Lower leg skin (tissue), 4 donors: ENCODE data around the gene DENND5A. TPM values are rescaled to one million over a fixed set of nuclear protein-coding genes. Genes with fewer than 3 reads are reported as not detected.

Experiments
- DNase-seq, 2 donors: peaks; one replicate each; pipeline ENCODE4 v3.0.0-alpha.2; 2019; ENCODE audit warnings: low spot score in 2 of 2
- H3K4me3 ChIP-seq: fragments of 200-600 bp; sonication (generic); 2 replicates; pipeline ENCODE4 v1.5.1; 2017; ENCODE audit warnings: mild to moderate bottlenecking, low read depth; ENCODE audit not compliant: poor library complexity, severe bottlenecking
- CTCF ChIP-seq, 3 donors: fragments of 450-650 bp; IDR thresholded peaks; one replicate each; pipeline ENCODE4 v1.5.1; 2016; ENCODE audit warnings: antibody characterized with exemption in 3 of 3, mild to moderate bottlenecking in 3 of 3, moderate library complexity in 2 of 3
- POLR2A ChIP-seq, 2 donors: fragments of 450-650 bp; IDR thresholded peaks; one replicate each; pipeline ENCODE4 v1.6.1; 2016 to 2017; ENCODE audit warnings: antibody characterized with exemption in 2 of 2, mild to moderate bottlenecking in 1 of 2, moderate library complexity in 1 of 2
- WGBS, 2 donors: methylation state at CpG; one replicate each; pipeline ENCODE4 v1.1.5; 2018; 5-methylcytosine and 5-hydroxymethylcytosine counted together
- intact Hi-C: fragments of 100-400 bp; cut with DNase I; formaldehyde crosslinking; loops from one replicate; pipeline ENCODE4 v1.15.0; 2023; ENCODE audit warnings: low total_unique reads
- total RNA-seq, 4 donors: library from RNA; depleted of rRNA; stranded (reverse); fragments of >200 nt; gene quantifications; one replicate each; pipeline ENCODE4 v1.1.0, GENCODE V29; 2016

The DENND5A gene
- total RNA-seq, 4 donors from 2014 or later, result 21.2 to 34.1 (median 28.7) TPM

GRCh38 chr11:9130297-9130696, 134.9 kb downstream of the DENND5A start:
- intact Hi-C loops, result loop anchor here (10.0 kb wide), 1 partner anchor 125 kb away; the partner anchor contains the start of gene NRIP3
- DNase-seq, result no peak
- TF ChIP-seq POLR2A (IDR thresholded peaks at IDR 0.05), result no peak
- no peak overlapping the region for H3K4me3 ChIP-seq
- WGBS, 2 donors, result 88 to 96% methylated on average over 1 of the region's 1 CpG

DNA sequence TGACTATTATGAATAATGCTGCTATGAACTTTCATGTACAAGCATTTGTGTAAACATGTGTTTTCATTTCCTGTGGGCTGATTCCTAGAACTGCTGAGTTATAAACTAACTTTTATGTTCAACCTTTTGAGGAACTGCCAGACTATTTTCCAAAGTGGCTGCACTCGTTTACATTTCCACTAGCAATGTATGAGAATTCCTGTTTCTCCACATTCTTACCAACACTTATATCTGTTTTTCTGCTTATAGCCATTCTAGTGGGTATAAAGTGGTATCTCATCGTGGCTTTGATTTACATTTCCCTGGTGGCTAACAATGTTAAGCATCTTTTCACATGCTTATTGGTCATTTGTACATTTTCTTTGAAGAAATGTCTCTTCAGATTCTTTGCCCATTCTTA, 138.5 kb downstream of the DENND5A start:
- WGBS, 2 donors, result 36 to 49% methylated on average over 2 of the region's 2 CpGs
- no peak overlapping the region for H3K4me3 ChIP-seq
- TF ChIP-seq CTCF (IDR thresholded peaks at IDR 0.05) (no peak), POLR2A (IDR thresholded peaks at IDR 0.05) (no peak)
- intact Hi-C loops, result no loop called here
- no peak for DNase-seq

DNA sequence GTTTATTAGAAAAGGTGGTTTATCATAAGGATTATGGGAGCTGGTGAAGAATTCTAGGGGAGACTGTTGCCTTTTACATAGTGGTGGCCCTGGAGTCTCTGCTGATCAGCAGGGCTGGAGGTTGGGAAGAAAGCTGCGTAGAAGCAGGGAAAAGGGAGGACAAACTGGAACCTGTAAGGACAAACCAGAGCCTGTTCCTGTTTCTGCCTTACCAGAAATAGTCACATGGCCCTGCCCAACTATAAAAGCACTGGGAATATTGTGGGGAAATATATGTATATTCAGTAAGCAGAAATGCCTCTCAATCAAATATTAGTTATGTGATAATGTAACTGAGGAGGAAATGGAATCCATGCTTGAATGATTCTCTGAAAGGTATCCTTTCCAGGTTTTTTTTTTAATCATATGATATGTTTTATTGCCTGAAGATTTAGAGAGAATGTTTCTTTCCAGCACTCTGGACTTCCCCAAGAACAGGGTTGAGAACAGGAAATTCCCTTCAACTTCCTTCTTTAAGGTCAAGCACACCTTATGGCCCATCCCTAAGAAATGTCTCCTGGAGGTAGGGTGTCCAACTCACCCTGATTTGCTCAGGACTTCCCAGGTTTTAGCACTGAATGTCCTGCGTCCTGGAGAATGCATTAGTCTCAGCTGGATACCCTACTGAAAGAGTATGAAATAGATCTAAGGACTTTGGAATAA, 139.8 kb downstream of the DENND5A start:
- H3K4me3 ChIP-seq, result no peak overlapping the region
- no peak for DNase-seq
- intact Hi-C loops, result no loop called here
- no peak for TF ChIP-seq POLR2A (IDR thresholded peaks at IDR 0.05)
- TF ChIP-seq CTCF (IDR thresholded peaks at IDR 0.05), result no peak
- WGBS, 2 donors, result 69 to 83% methylated on average over 2 of the region's 2 CpGs

- WGBS, 2 donors, result 87 to 93% methylated on average over 2 of the region's 2 CpGs
- no peak overlapping the region for H3K4me3 ChIP-seq
- intact Hi-C loops, result no loop called here
These were observed 141.4 kb downstream of the DENND5A start for GRCh38 chr11:9123595-9124304.

GRCh38 chr11:9121469-9121796, 143.7 kb downstream of the DENND5A start:
- no peak overlapping the region for H3K4me3 ChIP-seq
- intact Hi-C loops, result no loop called here
- 96 to 100% methylated on average over 2 of the region's 2 CpGs for WGBS, 2 donors
- no peak for DNase-seq
- TF ChIP-seq CTCF (IDR thresholded peaks at IDR 0.05) (no peak), POLR2A (IDR thresholded peaks at IDR 0.05) (no peak)

More at GRCh38 chr11:9123595-9124304, 141.4 kb downstream of the DENND5A start:
- no peak for DNase-seq
- no peak for TF ChIP-seq POLR2A (IDR thresholded peaks at IDR 0.05)
- TF ChIP-seq CTCF (IDR thresholded peaks at IDR 0.05), result no peak

DNA sequence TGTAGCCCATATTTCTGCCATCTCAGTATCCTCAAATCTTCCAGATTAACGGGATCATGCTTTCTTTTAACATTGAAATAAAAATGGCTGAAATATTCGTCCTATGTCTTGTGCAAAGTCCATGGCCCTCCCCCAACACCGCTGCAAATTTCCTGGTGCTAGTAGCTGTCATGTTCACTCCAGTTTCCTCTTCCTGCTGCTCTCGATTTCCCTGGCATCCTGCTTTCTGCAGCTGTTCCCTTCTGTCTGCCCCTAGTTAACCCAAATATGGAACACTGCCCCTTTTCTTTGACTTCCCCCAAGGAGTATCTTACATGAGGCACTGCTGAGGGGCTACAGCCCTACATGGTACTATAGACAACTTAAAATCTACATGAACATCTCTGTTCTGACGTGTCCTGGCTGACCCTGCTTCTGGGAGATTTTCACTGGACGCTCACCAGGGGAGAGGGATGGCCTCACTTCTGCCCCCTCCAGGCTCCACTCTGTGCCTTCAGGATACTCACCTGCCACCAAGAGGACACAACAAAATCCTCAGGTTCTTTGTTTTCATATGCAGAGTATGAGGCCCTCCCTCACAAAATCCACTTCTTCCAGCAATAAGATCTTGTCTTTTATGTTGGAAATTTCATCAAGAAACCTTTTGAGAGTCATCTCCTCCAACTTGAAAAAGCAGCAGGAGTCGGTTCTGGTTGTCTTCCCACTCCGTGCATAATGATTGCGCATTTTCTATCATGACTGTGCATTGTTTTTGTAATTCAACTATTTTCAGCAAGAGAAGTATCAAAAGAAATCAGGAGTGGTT, 144.3 kb downstream of the DENND5A start:
- WGBS, 2 donors, result 78 to 82% methylated on average over 9 of the region's 9 CpGs
- intact Hi-C loops, result no loop called here
- no peak overlapping the region for H3K4me3 ChIP-seq
- DNase-seq, result no peak
- no peak for TF ChIP-seq POLR2A (IDR thresholded peaks at IDR 0.05)
- TF ChIP-seq CTCF (IDR thresholded peaks at IDR 0.05), result no peak
